ENCODE results near the gene MYO7B. TPM values are rescaled to one million over a fixed set of nuclear protein-coding genes. Genes with fewer than 3 reads are reported as not detected.

Gene MYO7B
- total and polyA plus RNA-seq, 9 of the 15 experiments (the other 6 are each of a cell fraction or from before 2014, with no cell fraction given), result 0.08 TPM; not detected in 8

DNA sequence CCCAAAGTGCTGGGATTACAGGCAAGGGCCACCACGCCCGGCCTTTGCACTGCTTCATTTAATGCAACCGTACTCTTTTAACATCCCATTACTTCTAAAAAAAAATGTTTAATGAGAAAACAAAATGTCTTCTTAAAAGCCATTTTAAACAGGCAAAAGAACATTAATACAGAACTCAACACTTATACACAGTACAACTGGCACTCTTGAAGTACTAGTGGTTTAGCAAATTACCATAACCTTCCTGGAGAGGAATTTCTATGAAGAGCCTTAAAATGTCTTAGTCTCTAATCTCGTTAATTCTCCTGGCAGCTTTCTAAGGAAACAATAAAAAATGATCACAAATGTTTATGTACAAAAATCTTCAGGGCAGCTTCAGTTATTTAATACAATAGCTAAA, 15.1 kb upstream of the MYO7B start (continued):
- TF ChIP-seq, protein P1, sequence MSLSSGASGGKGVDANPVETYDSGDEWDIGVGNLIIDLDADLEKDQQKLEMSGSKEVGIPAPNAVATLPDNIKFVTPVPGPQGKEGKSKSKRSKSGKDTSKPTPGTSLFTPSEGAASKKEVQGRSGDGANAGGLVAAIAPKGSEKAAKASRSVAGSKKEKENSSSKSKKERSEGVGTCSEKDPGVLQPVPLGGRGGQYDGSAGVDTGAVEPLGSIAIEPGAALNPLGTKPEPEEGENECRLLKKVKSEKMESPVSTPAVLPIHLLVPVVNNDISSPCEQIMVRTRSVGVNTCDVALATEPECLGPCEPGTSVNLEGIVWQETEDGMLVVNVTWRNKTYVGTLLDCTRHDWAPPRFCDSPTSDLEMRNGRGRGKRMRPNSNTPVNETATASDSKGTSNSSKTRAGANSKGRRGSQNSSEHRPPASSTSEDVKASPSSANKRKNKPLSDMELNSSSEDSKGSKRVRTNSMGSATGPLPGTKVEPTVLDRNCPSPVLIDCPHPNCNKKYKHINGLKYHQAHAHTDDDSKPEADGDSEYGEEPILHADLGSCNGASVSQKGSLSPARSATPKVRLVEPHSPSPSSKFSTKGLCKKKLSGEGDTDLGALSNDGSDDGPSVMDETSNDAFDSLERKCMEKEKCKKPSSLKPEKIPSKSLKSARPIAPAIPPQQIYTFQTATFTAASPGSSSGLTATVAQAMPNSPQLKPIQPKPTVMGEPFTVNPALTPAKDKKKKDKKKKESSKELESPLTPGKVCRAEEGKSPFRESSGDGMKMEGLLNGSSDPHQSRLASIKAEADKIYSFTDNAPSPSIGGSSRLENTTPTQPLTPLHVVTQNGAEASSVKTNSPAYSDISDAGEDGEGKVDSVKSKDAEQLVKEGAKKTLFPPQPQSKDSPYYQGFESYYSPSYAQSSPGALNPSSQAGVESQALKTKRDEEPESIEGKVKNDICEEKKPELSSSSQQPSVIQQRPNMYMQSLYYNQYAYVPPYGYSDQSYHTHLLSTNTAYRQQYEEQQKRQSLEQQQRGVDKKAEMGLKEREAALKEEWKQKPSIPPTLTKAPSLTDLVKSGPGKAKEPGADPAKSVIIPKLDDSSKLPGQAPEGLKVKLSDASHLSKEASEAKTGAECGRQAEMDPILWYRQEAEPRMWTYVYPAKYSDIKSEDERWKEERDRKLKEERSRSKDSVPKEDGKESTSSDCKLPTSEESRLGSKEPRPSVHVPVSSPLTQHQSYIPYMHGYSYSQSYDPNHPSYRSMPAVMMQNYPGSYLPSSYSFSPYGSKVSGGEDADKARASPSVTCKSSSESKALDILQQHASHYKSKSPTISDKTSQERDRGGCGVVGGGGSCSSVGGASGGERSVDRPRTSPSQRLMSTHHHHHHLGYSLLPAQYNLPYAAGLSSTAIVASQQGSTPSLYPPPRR (CRISPR knock-in tag; IDR thresholded peaks at IDR 0.05; ENCODE audit: borderline replicate concordance), result no peak
- TF ChIP-seq, protein P2, sequence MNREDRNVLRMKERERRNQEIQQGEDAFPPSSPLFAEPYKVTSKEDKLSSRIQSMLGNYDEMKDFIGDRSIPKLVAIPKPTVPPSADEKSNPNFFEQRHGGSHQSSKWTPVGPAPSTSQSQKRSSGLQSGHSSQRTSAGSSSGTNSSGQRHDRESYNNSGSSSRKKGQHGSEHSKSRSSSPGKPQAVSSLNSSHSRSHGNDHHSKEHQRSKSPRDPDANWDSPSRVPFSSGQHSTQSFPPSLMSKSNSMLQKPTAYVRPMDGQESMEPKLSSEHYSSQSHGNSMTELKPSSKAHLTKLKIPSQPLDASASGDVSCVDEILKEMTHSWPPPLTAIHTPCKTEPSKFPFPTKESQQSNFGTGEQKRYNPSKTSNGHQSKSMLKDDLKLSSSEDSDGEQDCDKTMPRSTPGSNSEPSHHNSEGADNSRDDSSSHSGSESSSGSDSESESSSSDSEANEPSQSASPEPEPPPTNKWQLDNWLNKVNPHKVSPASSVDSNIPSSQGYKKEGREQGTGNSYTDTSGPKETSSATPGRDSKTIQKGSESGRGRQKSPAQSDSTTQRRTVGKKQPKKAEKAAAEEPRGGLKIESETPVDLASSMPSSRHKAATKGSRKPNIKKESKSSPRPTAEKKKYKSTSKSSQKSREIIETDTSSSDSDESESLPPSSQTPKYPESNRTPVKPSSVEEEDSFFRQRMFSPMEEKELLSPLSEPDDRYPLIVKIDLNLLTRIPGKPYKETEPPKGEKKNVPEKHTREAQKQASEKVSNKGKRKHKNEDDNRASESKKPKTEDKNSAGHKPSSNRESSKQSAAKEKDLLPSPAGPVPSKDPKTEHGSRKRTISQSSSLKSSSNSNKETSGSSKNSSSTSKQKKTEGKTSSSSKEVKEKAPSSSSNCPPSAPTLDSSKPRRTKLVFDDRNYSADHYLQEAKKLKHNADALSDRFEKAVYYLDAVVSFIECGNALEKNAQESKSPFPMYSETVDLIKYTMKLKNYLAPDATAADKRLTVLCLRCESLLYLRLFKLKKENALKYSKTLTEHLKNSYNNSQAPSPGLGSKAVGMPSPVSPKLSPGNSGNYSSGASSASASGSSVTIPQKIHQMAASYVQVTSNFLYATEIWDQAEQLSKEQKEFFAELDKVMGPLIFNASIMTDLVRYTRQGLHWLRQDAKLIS (CRISPR knock-in tag; IDR thresholded peaks at IDR 0.05), result no peak
- no peak for TF ChIP-seq FOS (IDR thresholded peaks at IDR 0.05; ENCODE audit: extremely low read depth, insufficient read length)
- TF ChIP-seq ZBTB1 (CRISPR knock-in tag; IDR thresholded peaks at IDR 0.05; ENCODE audit: borderline replicate concordance, low read depth), result no peak

All from K562 (cell line).